Stimulated activated CD4-positive, alpha-beta T cell treated with anti-CD3 and anti-CD28 coated beads, Interleukin-4, amount 100 ng/mL, for 4 hours (primary cell): ENCODE results near the gene CAMK2N2.
"Not testable (repeated sequence)": the region's sequence is repeated elsewhere in the genome, so short reads cannot be mapped to it uniquely, and the experiment has no call there.

ENCODE experiments used
- DNase-seq, 2 experiments: peaks; one replicate each; pipeline ENCODE4 v3.0.0-alpha.2; 2020

CAMK2N2 gene

DNA sequence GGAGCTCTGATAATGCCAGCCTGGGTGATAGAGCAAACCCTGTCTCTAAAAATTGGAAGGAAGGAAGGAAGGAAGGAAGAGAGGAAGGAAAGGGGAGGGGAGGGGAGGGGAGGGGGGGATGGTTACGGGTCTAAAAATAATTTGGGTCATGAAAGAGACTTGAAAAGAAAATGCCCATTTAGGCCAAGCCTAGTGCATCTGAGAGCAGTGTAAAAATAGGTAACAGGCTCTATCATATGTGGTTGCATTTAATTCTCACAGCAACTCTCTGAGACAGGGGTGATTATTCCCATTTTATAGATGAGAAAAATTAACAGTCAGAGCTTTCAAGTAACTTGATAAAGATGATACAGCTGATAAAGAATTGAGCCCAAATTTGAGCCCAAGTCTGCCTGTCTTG is 10.9 kb upstream of the CAMK2N2 start:
- no peak for DNase-seq

- not testable (repeated sequence) for DNase-seq
These were observed 5.9 kb upstream of the CAMK2N2 start for GRCh38 chr3:184267249-184267648.

DNA sequence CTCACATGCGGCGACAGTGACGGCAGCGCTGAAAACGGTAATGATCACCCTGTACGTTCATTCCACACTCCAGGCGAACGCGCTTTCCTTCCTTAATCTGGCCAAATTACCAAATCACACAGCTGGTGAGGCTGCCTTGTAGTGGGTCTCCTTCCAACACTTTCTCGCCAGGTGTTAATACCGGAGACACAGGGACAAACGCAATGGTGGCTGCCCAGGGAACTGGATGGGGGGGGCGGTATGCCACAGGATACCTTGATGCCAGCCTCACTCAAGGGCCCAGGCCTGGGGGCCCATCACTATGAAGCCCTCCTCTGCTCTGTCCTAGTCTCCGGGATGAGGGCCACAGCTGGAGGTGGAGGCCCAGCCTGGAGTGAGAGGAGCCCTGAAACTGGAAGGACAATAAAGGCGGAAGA is 1.4 kb upstream of the CAMK2N2 start:
- no peak for DNase-seq

DNA sequence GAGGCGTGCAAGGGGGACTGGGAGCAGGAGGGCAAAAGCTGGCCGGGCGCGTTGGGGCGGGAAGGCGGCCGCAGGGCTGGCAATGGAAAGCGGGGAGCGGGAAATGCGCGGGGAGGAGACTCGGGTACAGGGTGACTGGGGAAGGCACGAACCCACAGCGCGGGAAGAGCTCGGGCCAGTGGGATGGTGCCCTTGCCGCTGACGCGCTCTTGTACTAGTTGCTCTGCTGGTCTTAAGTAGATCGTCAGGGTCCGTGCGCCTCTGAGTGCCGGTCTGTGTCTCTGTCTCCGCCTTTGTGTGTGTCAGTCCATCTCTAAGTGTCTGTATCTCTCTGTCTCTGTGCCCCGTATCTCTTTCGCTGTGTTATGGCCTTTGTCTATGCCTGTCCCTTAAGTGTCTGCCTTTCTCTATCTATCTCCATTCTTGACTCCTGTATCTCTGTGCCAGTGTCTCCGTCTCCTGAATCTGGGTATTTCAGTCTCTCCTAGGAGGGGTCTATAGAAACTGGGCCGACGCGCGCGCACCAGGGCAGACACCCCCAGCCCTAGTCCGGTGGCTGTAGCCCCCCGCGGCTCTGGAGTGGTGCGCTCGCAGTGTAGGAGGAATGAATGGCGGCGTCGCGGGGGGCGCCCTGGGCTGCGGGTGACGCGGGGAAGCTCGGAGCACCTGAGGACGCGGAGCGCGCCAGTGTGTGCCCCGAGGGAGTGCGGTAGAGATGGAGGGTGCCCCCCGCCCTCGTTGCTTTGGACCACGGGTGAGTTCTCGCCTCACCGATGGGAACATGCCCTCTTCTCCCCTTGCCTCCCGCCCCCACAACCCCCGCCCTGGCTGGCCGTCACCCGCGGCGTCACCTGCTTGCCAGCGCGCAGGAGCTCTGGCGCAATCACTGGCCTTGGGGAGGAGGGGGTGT is 756 bp upstream of the CAMK2N2 start:
- peak; percentile 23 to 40 for DNase-seq

GRCh38 chr3:184260724-184261269 is 556 bp downstream of the CAMK2N2 start:
- no peak for DNase-seq

DNA sequence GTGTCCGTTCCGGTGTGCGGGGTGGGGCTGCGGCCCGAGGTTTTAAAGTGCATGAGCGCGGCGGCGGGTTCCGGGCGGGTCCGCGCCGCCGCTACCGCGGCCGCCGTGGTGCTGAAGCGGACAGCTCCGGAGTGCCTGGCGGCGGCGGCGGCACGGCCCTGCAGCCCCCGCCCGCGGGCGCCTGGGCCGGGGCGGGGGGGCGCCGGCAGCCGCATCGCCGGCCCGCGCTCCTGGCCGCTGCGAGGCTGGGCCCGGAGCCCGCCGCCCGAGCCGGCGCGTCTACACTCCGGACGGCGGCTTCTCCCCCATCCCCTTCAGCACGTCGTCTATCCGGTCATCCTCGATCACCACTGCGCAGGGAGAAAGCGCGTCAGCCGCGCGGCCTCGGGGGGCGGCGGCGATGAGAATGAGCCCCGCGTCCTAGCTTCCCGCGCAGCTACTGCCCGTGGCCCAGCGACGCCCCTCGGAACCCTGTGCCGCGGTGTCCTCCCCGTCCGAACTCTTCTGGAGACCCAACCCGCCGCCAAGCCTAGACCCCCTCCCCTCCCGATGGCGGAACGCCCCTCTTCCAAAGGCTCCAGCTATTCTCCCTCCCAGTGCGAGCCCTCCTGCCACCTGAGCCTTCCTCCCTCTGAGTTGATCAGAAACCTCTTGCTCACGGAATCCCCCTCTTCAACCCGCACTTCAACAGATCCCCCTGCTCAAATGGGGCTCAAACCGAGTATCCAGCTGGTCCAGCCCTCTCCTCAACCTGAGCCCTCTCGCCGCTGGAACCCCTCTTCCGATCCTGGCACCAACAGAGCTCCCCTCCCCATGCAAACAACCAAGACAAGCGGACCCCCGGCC is 1.3 kb downstream of the CAMK2N2 start:
- peak in 1 of 2 experiments; percentile 52 for DNase-seq

GRCh38 chr3:184259396-184259877 is 1.9 kb downstream of the CAMK2N2 start:
- no peak for DNase-seq

- no peak for DNase-seq
These were observed 2.4 kb downstream of the CAMK2N2 start for GRCh38 chr3:184258926-184259325.

GRCh38 chr3:184257083-184257915 is 4.1 kb downstream of the CAMK2N2 start:
- no peak for DNase-seq

- peak in 1 of 2 experiments; percentile 47 for DNase-seq
These were observed 5.9 kb downstream of the CAMK2N2 start for GRCh38 chr3:184255291-184256039.

GRCh38 chr3:184250167-184250828 is 11.1 kb downstream of the CAMK2N2 start:
- peak; percentile 83 to 86 for DNase-seq

DNA sequence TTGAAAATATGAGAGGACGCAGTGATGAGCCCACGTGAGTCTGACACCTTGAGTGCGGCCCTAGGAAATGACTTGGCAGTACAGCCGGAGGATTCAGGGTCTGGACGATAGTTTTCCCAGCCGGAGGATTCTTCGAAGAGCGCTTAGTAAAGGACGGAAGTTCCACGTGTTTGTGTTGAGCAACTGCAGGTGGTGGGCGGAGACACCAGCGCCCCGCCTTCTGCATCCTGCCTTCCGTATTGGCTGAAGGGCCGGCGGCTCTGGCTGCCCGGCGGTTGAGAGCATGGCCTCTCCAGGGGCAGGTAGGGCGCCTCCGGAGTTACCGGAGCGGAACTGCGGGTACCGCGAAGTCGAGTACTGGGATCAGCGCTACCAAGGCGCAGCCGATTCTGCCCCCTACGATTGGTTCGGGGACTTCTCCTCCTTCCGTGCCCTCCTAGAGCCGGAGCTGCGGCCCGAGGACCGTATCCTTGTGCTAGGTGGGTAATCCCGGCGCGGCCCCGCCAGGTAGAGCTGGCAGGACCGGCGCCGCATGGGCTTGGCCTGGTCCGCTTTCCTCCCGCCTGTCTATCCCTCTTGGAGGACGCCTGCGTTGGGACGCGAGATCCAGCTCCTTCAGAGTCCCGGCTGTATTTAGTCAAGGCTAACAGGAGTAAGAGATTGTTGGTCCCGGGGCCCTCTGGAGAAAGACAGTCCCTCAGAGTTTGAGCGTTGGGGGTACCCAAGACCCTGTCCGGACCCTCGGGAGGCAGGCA is 11.8 kb downstream of the CAMK2N2 start, which contains the start of gene EEF1AKMT4:
Gene EEF1AKMT4 (plus strand): TSS at position 261 of the 755 bp plus-strand sequence. CDS start 23 bp downstream, at position 284.
- DNase-seq, result peak; percentile 90 to 96

DNA sequence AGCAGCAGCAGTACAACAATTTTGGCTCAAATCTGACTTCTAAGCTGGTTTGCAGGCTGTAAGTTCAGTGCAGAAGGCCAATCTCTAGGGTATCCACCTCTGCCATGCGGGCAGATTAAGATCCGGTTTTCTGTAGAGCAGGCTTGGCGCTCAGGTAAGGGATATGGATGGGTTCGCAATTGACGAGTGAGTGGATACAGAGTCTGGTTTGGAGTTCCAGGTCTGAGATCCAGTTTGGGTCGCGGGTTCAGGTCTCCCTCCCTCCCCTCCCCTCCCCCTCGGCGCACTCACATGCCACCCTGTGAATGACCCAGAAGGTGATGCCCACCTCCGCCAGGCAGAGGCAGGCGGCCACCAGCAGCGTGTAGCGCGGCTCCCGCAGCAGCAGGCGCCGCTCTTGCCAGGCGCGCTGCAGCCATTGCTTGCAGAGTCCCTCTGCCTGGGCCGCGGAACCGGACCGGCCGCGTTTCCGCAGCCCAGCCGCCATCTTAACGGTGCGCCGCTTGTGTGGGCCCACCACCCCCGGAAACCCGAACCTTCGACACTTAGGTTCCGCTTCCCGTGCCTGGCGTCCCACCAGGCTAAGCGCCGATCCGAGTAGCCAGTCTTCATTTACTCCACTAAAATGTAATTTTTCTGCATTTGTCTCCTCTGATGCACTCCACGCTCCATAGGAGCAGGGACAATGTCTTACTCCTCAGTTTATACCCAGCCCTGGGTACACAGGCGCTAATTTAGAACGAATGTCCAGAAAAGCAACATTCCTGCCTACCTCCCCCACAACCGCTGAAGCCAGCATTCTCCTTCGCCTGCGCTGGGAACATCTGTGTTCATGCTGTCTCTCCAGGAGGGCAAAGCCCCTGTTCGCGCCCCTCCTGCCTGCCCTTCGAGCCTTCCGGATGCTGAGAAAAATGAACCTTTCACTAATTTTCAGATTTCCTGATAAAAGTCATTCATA is 12.6 kb downstream of the CAMK2N2 start, which contains the start of gene ALG3:
Gene ALG3 (minus strand): TSS at position 509 of the 958 bp plus-strand sequence. CDS start 22 bp downstream, at position 487.
- DNase-seq, result peak; percentile 81 to 84

- DNase-seq, result no peak
These were observed 19.1 kb downstream of the CAMK2N2 start for GRCh38 chr3:184242297-184242685.

GRCh38 chr3:184241447-184242296 is 19.7 kb downstream of the CAMK2N2 start:
- DNase-seq, result no peak

GRCh38 chr3:184241141-184241446 is 20.3 kb downstream of the CAMK2N2 start:
- DNase-seq, result no peak

- DNase-seq, result no peak
These were observed 20.8 kb downstream of the CAMK2N2 start for GRCh38 chr3:184240384-184241140.
